OCI-LY3 (cell line): ENCODE measurements around the gene ARRB2.

Source experiments
- H2AFZ ChIP-seq: fragments of 200-600, 300-600 bp; shearing (Covaris generic); 2 replicates; pipeline ENCODE4 v1.6.0; 2014; ENCODE audit warnings: antibody characterized with exemption, low read depth, low read length
- H3K27ac ChIP-seq: fragments of 200-600, 300-600 bp; sonication (generic); 2 replicates; pipeline ENCODE4 v1.5.1; 2014; ENCODE audit warnings: mild to moderate bottlenecking, low read length, moderate library complexity, mixed read lengths
- H3K27me3 ChIP-seq: fragments of 200-600, 300-600 bp; sonication (generic); 2 replicates; pipeline ENCODE4 v1.6.1; 2014; ENCODE audit warnings: low read depth, low read length, mixed read lengths
- H3K36me3 ChIP-seq: fragments of 200-600, 300-600 bp; sonication (generic); replicated peaks from 2 replicates; pipeline ENCODE3; 2014; ENCODE audit warnings: low read depth, low read length, mixed read lengths
- H3K4me1 ChIP-seq: fragments of 300-600, 200-600 bp; sonication (generic); 2 replicates; pipeline ENCODE4 v1.6.1; 2014; ENCODE audit warnings: low read length, mixed read lengths
- H3K4me2 ChIP-seq: fragments of 200-600, 300-600 bp; sonication (generic); 2 replicates; pipeline ENCODE4 v1.6.1; 2014; ENCODE audit warnings: low read length, mixed read lengths
- H3K4me3 ChIP-seq: fragments of 300-600, 200-600 bp; sonication (generic); 2 replicates; pipeline ENCODE4 v1.5.1; 2014; ENCODE audit warnings: antibody characterized with exemption, mild to moderate bottlenecking, low read length, moderate library complexity
- H3K79me2 ChIP-seq: fragments of 300-600, 200-600 bp; shearing (Covaris generic); 2 replicates; pipeline ENCODE4 v1.6.1; 2014; ENCODE audit warnings: mild to moderate bottlenecking, low read length, mixed read lengths
- H3K9ac ChIP-seq: fragments of 300-600, 200-600 bp; shearing (Covaris generic); 2 replicates; pipeline ENCODE4 v1.6.0; 2014; ENCODE audit warnings: mild to moderate bottlenecking, low read length, moderate library complexity
- H3K9me3 ChIP-seq: fragments of 200-600, 300-600 bp; shearing (Covaris generic); 2 replicates; pipeline ENCODE4 v1.6.1; 2014; ENCODE audit warnings: low read length, mixed read lengths; ENCODE audit not compliant: insufficient read depth
- H4K20me1 ChIP-seq: fragments of 200-600, 300-600 bp; sonication (generic); 2 replicates; pipeline ENCODE4 v1.6.1; 2016; ENCODE audit warnings: low read length, mixed read lengths; ENCODE audit not compliant: insufficient read depth
- CTCF ChIP-seq: fragments of 200-600, 300-600 bp; sonication (generic); IDR thresholded peaks from 2 replicates; pipeline ENCODE4 v1.5.1; 2014; ENCODE audit warnings: antibody characterized with exemption, low read length, low read depth
- EZH2phosphoT487 ChIP-seq: fragments of 200-600 bp; shearing (Covaris generic); IDR thresholded peaks from 2 replicates; pipeline ENCODE4 v1.6.1; 2018; ENCODE audit warnings: antibody characterized with exemption, mixed run types, low read depth

The ARRB2 gene

GRCh38 chr17:4719146-4719545 is 8.7 kb downstream of the ARRB2 start:
- H3K36me3 ChIP-seq = no peaks in the 10 kb centered on the region

GRCh38 chr17:4719684-4720221 is 9.3 kb downstream of the ARRB2 start:
- no peaks in the 10 kb centered on the region for H3K4me1 ChIP-seq
- H3K27me3 ChIP-seq = no peaks in the 10 kb centered on the region
- H3K9ac ChIP-seq = no peak overlapping the region
- H2AFZ ChIP-seq = no peak overlapping the region
- H3K27ac ChIP-seq = no peak overlapping the region
- no peak overlapping the region for H3K4me3 ChIP-seq
- no peaks in the 10 kb centered on the region for H4K20me1 ChIP-seq
- H3K36me3 ChIP-seq = no peaks in the 10 kb centered on the region
- H3K9me3 ChIP-seq = no peaks in the 10 kb centered on the region
- TF ChIP-seq CTCF = no peak
- TF ChIP-seq EZH2phosphoT487 = no peak
- H3K4me2 ChIP-seq = no peak overlapping the region
- no peaks in the 10 kb centered on the region for H3K79me2 ChIP-seq

More at GRCh38 chr17:4719146-4719545, 8.7 kb downstream of the ARRB2 start:
- Histone ChIP-seq H3K9ac (no peak overlapping the region), H3K4me2 (no peak overlapping the region), H3K79me2 (no peaks in the 10 kb centered on the region), H3K4me1 (no peaks in the 10 kb centered on the region), H3K27ac (no peak overlapping the region), H3K27me3 (no peaks in the 10 kb centered on the region), H3K9me3 (no peaks in the 10 kb centered on the region), H3K4me3 (no peak overlapping the region), H4K20me1 (no peaks in the 10 kb centered on the region), H2AFZ (no peak overlapping the region)
- no peak for TF ChIP-seq EZH2phosphoT487
- no peak for TF ChIP-seq CTCF

GRCh38 chr17:4720787-4721186 is 10.4 kb downstream of the ARRB2 start:
- Histone ChIP-seq H2AFZ (no peak overlapping the region), H3K79me2 (no peaks in the 10 kb centered on the region), H3K27me3 (no peaks in the 10 kb centered on the region), H3K4me1 (no peaks in the 10 kb centered on the region), H3K36me3 (no peaks in the 10 kb centered on the region), H4K20me1 (no peaks in the 10 kb centered on the region), H3K4me3 (no peak overlapping the region), H3K4me2 (no peak overlapping the region), H3K27ac (no peak overlapping the region), H3K9ac (no peak overlapping the region), H3K9me3 (no peaks in the 10 kb centered on the region)
- no peak for TF ChIP-seq CTCF
- no peak for TF ChIP-seq EZH2phosphoT487

- Histone ChIP-seq H3K4me1 (no peaks in the 10 kb centered on the region), H4K20me1 (no peaks in the 10 kb centered on the region), H3K27ac (no peak overlapping the region), H3K9me3 (no peaks in the 10 kb centered on the region), H3K27me3 (no peaks in the 10 kb centered on the region), H3K4me3 (no peak overlapping the region), H3K36me3 (no peaks in the 10 kb centered on the region), H3K79me2 (no peaks in the 10 kb centered on the region), H3K4me2 (no peak overlapping the region), H3K9ac (no peak overlapping the region), H2AFZ (no peak overlapping the region)
- TF ChIP-seq CTCF (no peak), EZH2phosphoT487 (no peak)
Observed at GRCh38 chr17:4721203-4722135, 11.0 kb downstream of the ARRB2 start.
